A673 (cell line): ENCODE results near the gene APOA5. TPM values are rescaled to one million over a fixed set of nuclear protein-coding genes. Genes with fewer than 3 reads are reported as not detected.

ENCODE experiments used
- BruUV-seq: library from RNA; stranded (reverse); fragments of 400-500 nt; replicated peaks from 2 replicates; lab custom pipeline; 2021; lab: Mats Ljungman, UMichigan
- CTCF ChIA-PET: fragments of 300-600 bp; sonication (Branson Sonifier 250); formaldehyde crosslinking; loops from one replicate; lab custom pipeline; 2022; ENCODE audit warnings: antibody characterized with exemption; lab: Charles Lee
- POLR2A ChIA-PET: fragments of 300-600 bp; sonication (Branson Sonifier 250); formaldehyde crosslinking; loops from one replicate; lab custom pipeline; 2022; ENCODE audit warnings: antibody characterized with exemption; ENCODE audit not compliant: low non-redundant PET; lab: Charles Lee
- DNase-seq: peaks from one replicate; pipeline ENCODE4 v3.0.0-alpha.2; 2015; ENCODE audit warnings: low spot score
- H3K27ac ChIP-seq: fragments of 200-600 bp; sonication (generic); 2 replicates; pipeline ENCODE4 v1.5.1; 2016; ENCODE audit warnings: mixed run types, low read depth, mild to moderate bottlenecking, mixed read lengths, antibody characterized with exemption, low read length; ENCODE audit not compliant: poor library complexity, severe bottlenecking
- H3K27me3 ChIP-seq: fragments of 200-600 bp; sonication (generic); replicated peaks from 2 replicates; pipeline ENCODE4 v1.6.1; 2017; ENCODE audit warnings: mixed run types, low read depth, mild to moderate bottlenecking, mixed read lengths, antibody characterized with exemption, low read length; ENCODE audit not compliant: insufficient read depth, poor library complexity
- H3K36me3 ChIP-seq: fragments of 200-600 bp; sonication (generic); 2 replicates; pipeline ENCODE4 v1.6.1; 2016; ENCODE audit warnings: mixed run types, mild to moderate bottlenecking, mixed read lengths, antibody characterized with exemption, low read length; ENCODE audit not compliant: insufficient read depth, poor library complexity, severe bottlenecking
- H3K4me1 ChIP-seq: fragments of 200-600 bp; sonication (generic); 2 replicates; pipeline ENCODE4 v1.6.1; 2017; ENCODE audit warnings: mixed run types, mild to moderate bottlenecking, mixed read lengths, antibody characterized with exemption, low read length; ENCODE audit not compliant: insufficient read depth, poor library complexity, severe bottlenecking
- H3K4me3 ChIP-seq: fragments of 200-600 bp; sonication (generic); 2 replicates; pipeline ENCODE4 v1.5.1; 2016; ENCODE audit warnings: low read depth, mixed run types, mild to moderate bottlenecking, mixed read lengths, low read length; ENCODE audit not compliant: poor library complexity, severe bottlenecking
- H3K9me3 ChIP-seq: fragments of 200-600 bp; sonication (generic); 2 replicates; pipeline ENCODE4 v1.6.1; 2016; ENCODE audit warnings: mixed run types, low read depth, mild to moderate bottlenecking, mixed read lengths, antibody characterized with exemption, low read length; ENCODE audit not compliant: poor library complexity, severe bottlenecking
- EZH2 ChIP-seq: fragments of 200-600 bp; sonication (generic); IDR thresholded peaks from 2 replicates; pipeline ENCODE4 v1.6.1; 2017; ENCODE audit warnings: borderline replicate concordance, low read depth, mild to moderate bottlenecking, mixed read lengths, antibody characterized with exemption, low read length; ENCODE audit not compliant: poor library complexity, severe bottlenecking
- intact Hi-C: fragments of 100-400 bp; cut with micrococcal nuclease; formaldehyde crosslinking; loops from one replicate; pipeline ENCODE4 v1.10.0; 2022; ENCODE audit not compliant: unreplicated experiment
- total RNA-seq: library from RNA; stranded (reverse); gene quantifications from 2 replicates; pipeline ENCODE4 v1.2.3, GENCODE V29; 2021
- TF ChIP-seq, protein P1 (sequence below): fragments of 300-800, 200-600 bp; sonication (generic); conservative IDR thresholded peaks from 2 replicates; pipeline ENCODE4 v1.5.1; 2017; ENCODE audit warnings: low read depth, mild to moderate bottlenecking, antibody characterized with exemption, low read length, moderate library complexity, mixed read lengths

The APOA5 gene
- total RNA-seq, 1 experiment from 2014 or later = not detected

DNA sequence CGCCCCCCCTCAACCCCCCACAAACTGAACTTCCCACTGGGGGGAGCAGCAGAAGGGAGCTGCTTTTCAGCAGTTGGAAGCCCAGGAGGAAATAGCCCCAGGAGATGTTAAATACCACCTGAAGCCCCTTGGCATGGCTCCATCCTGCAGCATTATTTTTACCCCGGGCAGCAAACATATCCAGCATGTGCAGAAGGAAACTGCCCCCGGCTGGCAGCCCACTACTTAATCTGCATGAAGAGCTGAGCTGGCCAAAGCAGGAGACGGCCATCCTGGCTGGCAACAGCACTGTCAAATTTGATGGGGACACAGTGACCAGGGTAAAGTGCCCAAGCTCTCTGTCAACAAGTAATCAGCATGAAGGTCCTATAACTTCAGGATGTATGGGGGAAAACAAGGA lies 50.9 kb downstream of the APOA5 start:
- no TSS peak for BruUV-seq
- ChIA-PET CTCF (no interaction called here), POLR2A (no interaction called here)
- Histone ChIP-seq H3K27me3 (no peaks in the 10 kb centered on the region), H3K4me3 (no peak overlapping the region), H3K27ac (no peak overlapping the region), H3K36me3 (peaks cover 6% of the 10 kb centered on the region), H3K9me3 (no peaks in the 10 kb centered on the region), H3K4me1 (no peaks in the 10 kb centered on the region)
- TF ChIP-seq, protein P1, sequence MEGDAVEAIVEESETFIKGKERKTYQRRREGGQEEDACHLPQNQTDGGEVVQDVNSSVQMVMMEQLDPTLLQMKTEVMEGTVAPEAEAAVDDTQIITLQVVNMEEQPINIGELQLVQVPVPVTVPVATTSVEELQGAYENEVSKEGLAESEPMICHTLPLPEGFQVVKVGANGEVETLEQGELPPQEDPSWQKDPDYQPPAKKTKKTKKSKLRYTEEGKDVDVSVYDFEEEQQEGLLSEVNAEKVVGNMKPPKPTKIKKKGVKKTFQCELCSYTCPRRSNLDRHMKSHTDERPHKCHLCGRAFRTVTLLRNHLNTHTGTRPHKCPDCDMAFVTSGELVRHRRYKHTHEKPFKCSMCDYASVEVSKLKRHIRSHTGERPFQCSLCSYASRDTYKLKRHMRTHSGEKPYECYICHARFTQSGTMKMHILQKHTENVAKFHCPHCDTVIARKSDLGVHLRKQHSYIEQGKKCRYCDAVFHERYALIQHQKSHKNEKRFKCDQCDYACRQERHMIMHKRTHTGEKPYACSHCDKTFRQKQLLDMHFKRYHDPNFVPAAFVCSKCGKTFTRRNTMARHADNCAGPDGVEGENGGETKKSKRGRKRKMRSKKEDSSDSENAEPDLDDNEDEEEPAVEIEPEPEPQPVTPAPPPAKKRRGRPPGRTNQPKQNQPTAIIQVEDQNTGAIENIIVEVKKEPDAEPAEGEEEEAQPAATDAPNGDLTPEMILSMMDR = no peak
- TF ChIP-seq EZH2 = no peak
- no peak for DNase-seq
- intact Hi-C loops = no loop called here

Other genes with a start within 250 kb of the APOA5 start
- 38.7 and 39.4 TPM in 2 replicates for gene BUD13, start 18.9 kb downstream of the APOA5 start, total RNA-seq
- gene ZPR1, start 3.9 kb downstream of the APOA5 start, total RNA-seq = 100 and 109 TPM in 2 replicates
- gene APOA4, start 31.4 kb upstream of the APOA5 start, total RNA-seq = not detected in 2 replicates
- not detected in 2 replicates for gene APOC3, start 38.0 kb upstream of the APOA5 start, total RNA-seq
- 0.35 and 0.43 TPM in 2 replicates for gene APOA1, start 45.7 kb upstream of the APOA5 start, total RNA-seq